A673 (cell line): ENCODE data around the gene KIF26B. TPM values are rescaled to one million over a fixed set of nuclear protein-coding genes. Genes with fewer than 3 reads are reported as not detected.

Experiments
- BruUV-seq: library from RNA; stranded (reverse); fragments of 400-500 nt; replicated peaks from 2 replicates; lab custom pipeline; 2021; lab: Mats Ljungman, UMichigan
- CTCF ChIA-PET: fragments of 300-600 bp; sonication (Branson Sonifier 250); formaldehyde crosslinking; loops from one replicate; lab custom pipeline; 2022; ENCODE audit warnings: antibody characterized with exemption; lab: Charles Lee
- POLR2A ChIA-PET: fragments of 300-600 bp; sonication (Branson Sonifier 250); formaldehyde crosslinking; loops from one replicate; lab custom pipeline; 2022; ENCODE audit warnings: antibody characterized with exemption; ENCODE audit not compliant: low non-redundant PET; lab: Charles Lee
- DNase-seq: peaks from one replicate; pipeline ENCODE4 v3.0.0-alpha.2; 2015; ENCODE audit warnings: low spot score
- H3K27ac ChIP-seq: fragments of 200-600 bp; sonication (generic); 2 replicates; pipeline ENCODE4 v1.5.1; 2016; ENCODE audit warnings: mixed run types, low read depth, mild to moderate bottlenecking, mixed read lengths, antibody characterized with exemption, low read length; ENCODE audit not compliant: poor library complexity, severe bottlenecking
- H3K27me3 ChIP-seq: fragments of 200-600 bp; sonication (generic); replicated peaks from 2 replicates; pipeline ENCODE4 v1.6.1; 2017; ENCODE audit warnings: mixed run types, low read depth, mild to moderate bottlenecking, mixed read lengths, antibody characterized with exemption, low read length; ENCODE audit not compliant: insufficient read depth, poor library complexity
- H3K36me3 ChIP-seq: fragments of 200-600 bp; sonication (generic); 2 replicates; pipeline ENCODE4 v1.6.1; 2016; ENCODE audit warnings: mixed run types, mild to moderate bottlenecking, mixed read lengths, antibody characterized with exemption, low read length; ENCODE audit not compliant: insufficient read depth, poor library complexity, severe bottlenecking
- H3K4me1 ChIP-seq: fragments of 200-600 bp; sonication (generic); 2 replicates; pipeline ENCODE4 v1.6.1; 2017; ENCODE audit warnings: mixed run types, mild to moderate bottlenecking, mixed read lengths, antibody characterized with exemption, low read length; ENCODE audit not compliant: insufficient read depth, poor library complexity, severe bottlenecking
- H3K4me3 ChIP-seq: fragments of 200-600 bp; sonication (generic); 2 replicates; pipeline ENCODE4 v1.5.1; 2016; ENCODE audit warnings: low read depth, mixed run types, mild to moderate bottlenecking, mixed read lengths, low read length; ENCODE audit not compliant: poor library complexity, severe bottlenecking
- H3K9me3 ChIP-seq: fragments of 200-600 bp; sonication (generic); 2 replicates; pipeline ENCODE4 v1.6.1; 2016; ENCODE audit warnings: mixed run types, low read depth, mild to moderate bottlenecking, mixed read lengths, antibody characterized with exemption, low read length; ENCODE audit not compliant: poor library complexity, severe bottlenecking
- EZH2 ChIP-seq: fragments of 200-600 bp; sonication (generic); IDR thresholded peaks from 2 replicates; pipeline ENCODE4 v1.6.1; 2017; ENCODE audit warnings: borderline replicate concordance, low read depth, mild to moderate bottlenecking, mixed read lengths, antibody characterized with exemption, low read length; ENCODE audit not compliant: poor library complexity, severe bottlenecking
- intact Hi-C: fragments of 100-400 bp; cut with micrococcal nuclease; formaldehyde crosslinking; loops from one replicate; pipeline ENCODE4 v1.10.0; 2022; ENCODE audit not compliant: unreplicated experiment
- total RNA-seq: library from RNA; stranded (reverse); gene quantifications from 2 replicates; pipeline ENCODE4 v1.2.3, GENCODE V29; 2021
- TF ChIP-seq, protein P1 (sequence below): fragments of 300-800, 200-600 bp; sonication (generic); conservative IDR thresholded peaks from 2 replicates; pipeline ENCODE4 v1.5.1; 2017; ENCODE audit warnings: low read depth, mild to moderate bottlenecking, antibody characterized with exemption, low read length, moderate library complexity, mixed read lengths

The KIF26B gene
- total RNA-seq, 1 experiment from 2014 or later = not detected

DNA sequence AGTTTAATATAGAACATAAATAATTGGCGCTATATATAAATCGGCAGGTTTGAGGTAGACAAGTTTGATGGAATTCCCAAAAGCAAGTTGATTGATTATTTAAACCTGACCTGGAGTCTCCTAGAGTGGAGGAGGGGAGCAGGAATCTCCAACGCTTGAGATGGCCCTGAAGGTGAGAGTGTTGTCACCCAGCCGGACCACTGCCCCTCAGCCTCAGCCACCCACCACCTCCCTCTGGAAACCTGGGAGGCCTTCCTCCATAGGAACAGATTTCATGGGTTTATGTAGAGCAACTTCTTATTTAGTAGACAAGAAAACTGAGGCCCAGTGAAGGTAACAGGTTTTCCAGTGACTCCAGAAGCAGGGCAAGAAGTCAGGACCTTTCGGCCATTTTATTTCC, 389.5 kb downstream of the KIF26B start:
- Histone ChIP-seq H3K27ac (no peak overlapping the region), H3K27me3 (peaks cover 13% of the 10 kb centered on the region), H3K9me3 (no peaks in the 10 kb centered on the region), H3K36me3 (no peaks in the 10 kb centered on the region), H3K4me3 (no peak overlapping the region), H3K4me1 (no peaks in the 10 kb centered on the region)
- DNase-seq = no peak
- intact Hi-C loops = no loop called here
- ChIA-PET CTCF (no interaction called here), POLR2A (no interaction called here)
- TF ChIP-seq EZH2 = no peak
- TF ChIP-seq, protein P1, sequence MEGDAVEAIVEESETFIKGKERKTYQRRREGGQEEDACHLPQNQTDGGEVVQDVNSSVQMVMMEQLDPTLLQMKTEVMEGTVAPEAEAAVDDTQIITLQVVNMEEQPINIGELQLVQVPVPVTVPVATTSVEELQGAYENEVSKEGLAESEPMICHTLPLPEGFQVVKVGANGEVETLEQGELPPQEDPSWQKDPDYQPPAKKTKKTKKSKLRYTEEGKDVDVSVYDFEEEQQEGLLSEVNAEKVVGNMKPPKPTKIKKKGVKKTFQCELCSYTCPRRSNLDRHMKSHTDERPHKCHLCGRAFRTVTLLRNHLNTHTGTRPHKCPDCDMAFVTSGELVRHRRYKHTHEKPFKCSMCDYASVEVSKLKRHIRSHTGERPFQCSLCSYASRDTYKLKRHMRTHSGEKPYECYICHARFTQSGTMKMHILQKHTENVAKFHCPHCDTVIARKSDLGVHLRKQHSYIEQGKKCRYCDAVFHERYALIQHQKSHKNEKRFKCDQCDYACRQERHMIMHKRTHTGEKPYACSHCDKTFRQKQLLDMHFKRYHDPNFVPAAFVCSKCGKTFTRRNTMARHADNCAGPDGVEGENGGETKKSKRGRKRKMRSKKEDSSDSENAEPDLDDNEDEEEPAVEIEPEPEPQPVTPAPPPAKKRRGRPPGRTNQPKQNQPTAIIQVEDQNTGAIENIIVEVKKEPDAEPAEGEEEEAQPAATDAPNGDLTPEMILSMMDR = no peak
- no TSS peak for BruUV-seq

DNA sequence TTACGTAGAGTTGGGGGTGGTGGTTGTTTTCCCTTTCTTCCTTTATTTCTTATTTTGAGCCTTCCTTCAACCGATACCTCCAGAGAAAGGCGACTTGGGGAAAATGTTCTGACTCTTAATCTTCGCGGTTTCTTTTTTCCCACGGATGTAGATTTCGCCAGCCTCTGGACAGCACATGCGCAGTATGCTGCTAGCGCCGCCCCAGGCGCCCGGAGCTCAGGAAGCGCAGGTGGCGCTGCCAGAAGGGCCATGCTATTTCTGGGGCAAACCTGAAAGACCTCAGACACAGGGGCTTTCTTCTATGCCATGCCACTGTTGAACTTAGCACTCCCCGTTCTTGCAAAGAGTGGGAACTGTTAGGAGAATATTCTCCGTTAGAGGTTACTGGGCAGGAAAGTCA, 392.1 kb downstream of the KIF26B start:
- no peak for DNase-seq
- no peak overlapping the region for H3K27ac ChIP-seq
- H3K4me3 ChIP-seq = no peak overlapping the region
- ChIA-PET POLR2A (no interaction called here), CTCF (no interaction called here)
- peaks cover 38% of the 10 kb centered on the region for H3K27me3 ChIP-seq
- H3K36me3 ChIP-seq = no peaks in the 10 kb centered on the region
- no peaks in the 10 kb centered on the region for H3K4me1 ChIP-seq
- TF ChIP-seq, protein P1 = no peak
- TF ChIP-seq EZH2 = no peak
- intact Hi-C loops = no loop called here
- H3K9me3 ChIP-seq = no peaks in the 10 kb centered on the region
- no TSS peak for BruUV-seq

DNA sequence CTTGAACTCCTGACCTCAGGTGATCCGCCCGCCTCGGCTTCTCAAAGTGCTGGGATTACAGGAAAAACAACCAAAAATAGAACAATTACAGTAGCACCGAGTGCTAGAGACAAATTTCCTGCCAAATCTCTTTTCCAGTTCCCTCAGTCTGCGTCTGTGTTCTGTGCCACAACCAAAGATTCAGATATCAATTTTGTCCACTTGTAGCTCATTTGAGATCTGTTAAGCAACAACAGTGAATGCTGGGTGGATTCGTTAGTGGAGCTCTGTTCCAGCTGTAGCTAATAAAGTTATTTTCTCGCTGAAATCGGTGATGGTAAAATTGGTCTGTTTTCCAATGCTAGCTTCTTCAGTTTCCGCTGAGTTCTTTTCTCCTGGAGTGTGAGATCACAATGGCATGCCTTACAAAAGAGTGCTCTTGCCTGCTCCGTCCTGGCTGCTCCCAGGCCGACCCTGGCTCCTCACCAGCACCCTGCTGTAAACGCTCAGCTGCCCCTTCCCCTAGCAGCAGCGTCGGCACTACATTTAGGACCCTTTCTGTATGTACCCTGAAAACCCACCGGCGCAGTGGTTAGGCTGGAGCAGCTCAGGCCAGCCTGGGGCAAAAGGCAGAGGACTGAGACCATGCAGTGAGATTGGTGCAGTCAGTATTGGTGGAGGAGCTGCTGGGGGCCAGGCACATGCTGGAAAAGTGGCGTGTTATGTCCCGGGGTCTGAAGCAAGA, 395.4 kb downstream of the KIF26B start:
- Histone ChIP-seq H3K4me1 (no peaks in the 10 kb centered on the region), H3K27me3 (peaks cover 54% of the 10 kb centered on the region), H3K36me3 (no peaks in the 10 kb centered on the region), H3K9me3 (no peaks in the 10 kb centered on the region), H3K27ac (no peak overlapping the region), H3K4me3 (no peak overlapping the region)
- no peak for TF ChIP-seq EZH2
- TF ChIP-seq, protein P1 = no peak
- ChIA-PET CTCF (no interaction called here), POLR2A (no interaction called here)
- intact Hi-C loops = no loop called here
- BruUV-seq = no TSS peak
- DNase-seq = no peak
